Uterus (tissue), 2 donors: Measurements from ENCODE around the gene NAT9.

ENCODE experiments used
- CTCF ChIP-seq, 4 experiments: fragments of 200-600 bp in 2 of 4; fragments of 450-650 bp in 2 of 4; sonication (generic) in 2 of 4; IDR thresholded peaks; one replicate each; pipeline ENCODE4 v1.5.1; 2016 to 2019; ENCODE audit warnings: antibody characterized with exemption in 4 of 4, mild to moderate bottlenecking in 2 of 4, moderate library complexity in 1 of 4
- POLR2A ChIP-seq, 2 donors: fragments of 450-650 bp; IDR thresholded peaks; one replicate each; pipeline ENCODE4 v1.6.1; 2016; ENCODE audit warnings: antibody characterized with exemption in 2 of 2, mild to moderate bottlenecking in 1 of 2, moderate library complexity in 1 of 2

GRCh38 chr17:74742978-74743545, 33.1 kb downstream of the NAT9 start:
- TF ChIP-seq CTCF (IDR thresholded peaks at IDR 0.05) (no peak), POLR2A (IDR thresholded peaks at IDR 0.05) (no peak)
